HG03135 (cell line): Measurements from ENCODE around the gene ZEB1.
"Not testable (repeated sequence)": the region's sequence is repeated elsewhere in the genome, so short reads cannot be mapped to it uniquely, and the experiment has no call there.

Experiments used
- ATAC-seq: cut with Tn5 transposase; IDR thresholded peaks from one replicate; pipeline ENCODE4 v1.9.1; 2021; ENCODE audit warnings: mild to moderate bottlenecking, moderate library complexity; ENCODE audit not compliant: unreplicated experiment

The ZEB1 gene

DNA sequence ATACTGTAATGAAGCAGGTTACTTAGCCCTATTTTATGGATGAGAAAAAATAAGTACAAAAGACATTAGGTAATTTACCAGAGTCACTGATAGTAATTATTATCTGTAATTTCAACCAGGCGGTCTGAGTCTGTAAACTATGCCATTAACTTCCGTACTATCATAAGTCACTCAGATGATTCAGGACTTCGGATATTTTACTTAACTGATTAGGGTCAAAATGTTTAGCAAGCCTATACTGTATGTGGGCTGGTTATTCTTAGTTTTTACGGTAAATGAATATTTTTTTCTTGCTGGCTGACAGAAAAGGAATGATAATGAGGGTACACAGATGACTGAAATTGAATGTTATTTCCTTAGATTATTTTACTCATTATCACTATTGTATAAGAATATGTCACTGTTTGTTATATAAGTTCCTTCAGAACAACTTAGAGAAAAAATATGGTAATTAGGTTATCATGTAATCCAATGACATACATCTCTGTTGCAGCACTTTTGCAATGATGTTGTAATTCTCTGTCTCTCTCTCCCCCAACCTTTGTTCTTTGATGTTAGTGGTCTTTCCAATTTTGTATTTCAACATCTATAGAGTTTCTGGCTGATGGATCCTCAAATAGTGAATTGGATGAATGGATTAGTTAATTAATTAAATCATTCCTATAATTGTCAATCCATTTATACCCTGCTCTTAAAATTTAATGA, 165.6 kb downstream of the ZEB1 start:
- ATAC-seq = no peak

DNA sequence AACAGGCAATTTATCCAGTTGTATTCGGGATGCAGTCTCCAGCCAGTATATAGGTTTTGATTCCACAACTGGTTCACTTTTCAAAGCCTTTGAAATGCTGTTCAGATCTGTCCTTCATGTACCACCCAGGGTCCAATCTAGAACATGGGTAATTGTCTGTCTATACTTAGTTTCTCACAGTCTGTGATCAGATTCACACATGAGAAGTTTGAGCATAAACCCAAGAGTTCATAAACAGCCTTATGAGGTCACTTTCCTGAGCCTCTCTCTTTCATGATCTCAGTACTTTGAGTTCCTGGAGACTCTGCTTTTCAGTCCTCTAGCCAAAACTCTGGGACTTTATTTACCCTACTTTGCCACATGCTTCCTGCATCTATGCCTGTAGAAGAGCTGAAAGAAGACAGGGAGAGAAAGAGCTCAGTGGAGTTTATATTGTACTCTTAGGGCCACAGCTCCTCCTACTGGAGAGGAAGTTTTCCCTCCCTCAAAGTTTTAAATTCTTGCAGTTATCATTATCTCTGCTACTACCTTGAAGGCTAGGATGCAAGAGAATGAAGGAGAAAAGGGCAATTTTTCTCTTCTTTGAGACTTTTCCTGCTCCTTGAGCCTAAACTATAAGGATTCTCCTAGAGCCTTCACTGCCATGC, 172.0 kb downstream of the ZEB1 start:
- no peak for ATAC-seq

DNA sequence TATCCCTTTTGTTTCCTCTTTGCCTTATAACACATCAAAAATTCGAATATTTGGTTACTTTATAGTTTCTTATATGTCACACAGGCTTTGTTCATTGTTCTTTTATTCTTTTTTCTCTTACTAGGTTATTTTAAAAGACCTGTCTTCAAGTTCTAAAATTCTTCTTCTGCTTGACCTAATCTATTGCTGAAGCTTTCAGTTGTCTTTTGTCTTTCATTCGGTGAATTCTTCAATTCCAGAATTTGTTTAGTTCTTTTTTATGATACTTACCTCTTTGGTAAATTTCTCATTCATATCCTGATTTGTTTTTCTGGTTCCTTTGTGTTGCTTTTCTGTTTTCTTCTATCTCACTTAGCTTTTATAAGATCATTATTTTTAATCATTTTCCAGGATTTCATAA, 188.4 kb downstream of the ZEB1 start:
- no peak for ATAC-seq

DNA sequence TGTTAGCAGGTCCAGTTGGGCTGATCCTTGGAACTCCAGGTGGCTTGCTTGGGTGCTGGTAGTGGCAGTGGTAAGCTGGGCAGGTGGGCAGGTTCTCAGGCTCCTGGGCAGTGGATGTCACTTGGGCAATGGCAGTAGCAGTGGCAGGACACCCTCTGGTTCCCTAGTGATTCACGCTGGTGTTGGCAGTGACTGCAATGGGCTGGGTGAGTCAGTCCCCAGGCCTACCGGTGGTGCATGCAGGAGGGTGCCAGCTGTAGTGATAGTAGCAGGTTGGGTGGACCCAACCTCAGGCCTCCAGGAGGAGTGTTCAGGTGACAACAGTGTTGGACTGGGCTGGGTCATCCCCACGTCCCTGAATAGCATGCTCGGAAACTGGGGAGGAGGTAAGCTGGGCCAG, 189.2 kb downstream of the ZEB1 start:
- no peak for ATAC-seq

DNA sequence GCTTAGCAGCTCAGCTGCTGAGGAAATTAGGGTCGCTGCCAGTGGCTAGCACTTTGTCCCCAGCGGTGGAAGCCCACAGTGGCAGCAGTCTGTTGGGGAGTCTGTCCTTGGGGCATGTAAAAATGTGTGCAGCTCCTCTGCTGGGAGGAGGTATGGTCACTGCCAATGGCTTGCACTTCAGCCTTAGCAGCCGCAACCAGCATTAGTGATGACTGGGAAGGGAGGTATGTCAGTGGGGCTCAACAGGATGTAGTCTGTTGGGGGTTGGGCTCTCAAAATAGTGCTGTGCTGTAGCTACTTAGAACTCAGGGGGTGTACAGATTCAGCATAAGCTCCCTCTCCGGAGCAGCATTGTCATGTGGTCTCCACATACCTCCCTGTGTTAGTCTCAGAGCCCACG, 189.9 kb downstream of the ZEB1 start:
- no peak for ATAC-seq

DNA sequence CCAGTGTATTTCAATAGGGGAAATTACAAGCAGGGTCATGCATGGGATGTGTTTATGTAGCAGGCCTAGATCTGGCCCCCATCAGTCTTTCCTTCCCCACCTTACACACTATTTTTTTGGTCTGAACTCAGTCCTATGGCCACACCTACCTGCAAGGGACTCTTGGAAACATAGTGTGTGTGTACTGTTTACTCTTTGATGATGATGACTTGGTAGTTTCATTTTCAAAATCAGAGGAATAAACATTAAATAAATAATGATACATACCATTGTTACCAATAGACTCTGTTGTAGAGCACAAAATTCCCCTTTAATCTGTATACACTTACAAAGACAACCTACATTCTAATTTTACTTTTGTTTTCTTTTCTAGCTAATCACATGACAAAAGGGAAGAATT, 191.0 kb downstream of the ZEB1 start:
- ATAC-seq = no peak

DNA sequence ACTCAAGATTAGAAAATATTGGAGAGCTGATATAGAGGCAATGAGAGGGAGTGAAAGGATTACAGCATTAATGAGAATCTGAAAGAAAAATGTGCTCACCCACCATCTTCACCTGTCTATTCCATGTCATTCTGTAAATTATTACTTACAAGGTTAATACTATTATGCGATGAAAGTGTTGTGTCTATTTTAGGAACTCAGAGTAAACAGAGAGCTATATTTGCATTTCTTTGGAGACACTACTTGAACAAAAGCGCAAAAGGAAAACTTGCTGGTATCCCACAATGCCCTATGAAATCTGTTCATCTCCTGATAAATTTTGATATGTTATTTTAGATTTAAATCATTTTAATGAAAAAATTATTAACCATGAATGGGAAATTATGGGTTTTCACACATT, 196.1 kb downstream of the ZEB1 start:
- ATAC-seq = no peak

DNA sequence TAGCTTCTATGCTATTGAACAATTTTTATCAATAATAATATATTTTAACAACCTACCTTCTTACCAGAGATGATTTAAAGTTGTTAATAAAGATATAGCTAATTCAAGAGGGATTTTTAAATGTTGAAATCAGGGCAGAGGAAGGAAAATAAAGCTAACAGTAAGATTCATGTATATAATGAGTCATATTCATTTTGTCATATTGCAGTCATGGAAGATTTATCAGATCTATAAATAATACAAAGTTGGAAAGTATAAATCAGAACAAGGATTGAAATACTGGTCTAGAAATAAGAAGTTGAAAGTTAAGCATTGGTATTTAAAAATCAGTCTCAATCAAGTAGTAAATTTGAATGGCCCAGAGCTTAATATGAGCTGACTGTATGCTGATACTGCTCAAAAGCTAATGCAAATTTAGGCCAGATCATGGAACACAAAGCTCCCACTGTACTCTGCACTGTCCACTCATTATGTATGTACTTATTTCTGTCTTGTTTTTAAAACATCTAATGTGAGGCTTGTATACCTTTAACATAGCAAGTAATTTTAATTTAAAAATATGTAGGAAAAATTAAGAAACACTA, 196.9 kb downstream of the ZEB1 start:
- no peak for ATAC-seq

DNA sequence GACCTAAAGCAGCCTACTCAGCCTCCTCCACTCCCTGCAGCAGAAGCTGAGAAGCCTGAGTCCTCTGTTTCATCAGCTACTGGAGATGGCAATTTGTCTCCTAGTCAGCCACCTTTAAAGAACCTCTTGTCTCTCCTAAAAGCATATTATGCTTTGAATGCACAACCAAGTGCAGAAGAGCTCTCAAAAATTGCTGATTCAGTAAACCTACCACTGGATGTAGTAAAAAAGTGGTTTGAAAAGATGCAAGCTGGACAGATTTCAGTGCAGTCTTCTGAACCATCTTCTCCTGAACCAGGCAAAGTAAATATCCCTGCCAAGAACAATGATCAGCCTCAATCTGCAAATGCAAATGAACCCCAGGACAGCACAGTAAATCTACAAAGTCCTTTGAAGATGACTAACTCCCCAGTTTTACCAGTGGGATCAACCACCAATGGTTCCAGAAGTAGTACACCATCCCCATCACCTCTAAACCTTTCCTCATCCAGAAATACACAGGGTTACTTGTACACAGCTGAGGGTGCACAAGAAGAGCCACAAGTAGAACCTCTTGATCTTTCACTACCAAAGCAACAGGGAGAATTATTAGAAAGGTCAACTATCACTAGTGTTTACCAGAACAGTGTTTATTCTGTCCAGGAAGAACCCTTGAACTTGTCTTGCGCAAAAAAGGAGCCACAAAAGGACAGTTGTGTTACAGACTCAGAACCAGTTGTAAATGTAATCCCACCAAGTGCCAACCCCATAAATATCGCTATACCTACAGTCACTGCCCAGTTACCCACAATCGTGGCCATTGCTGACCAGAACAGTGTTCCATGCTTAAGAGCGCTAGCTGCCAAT, 202.2 kb downstream of the ZEB1 start:
- no peak for ATAC-seq

DNA sequence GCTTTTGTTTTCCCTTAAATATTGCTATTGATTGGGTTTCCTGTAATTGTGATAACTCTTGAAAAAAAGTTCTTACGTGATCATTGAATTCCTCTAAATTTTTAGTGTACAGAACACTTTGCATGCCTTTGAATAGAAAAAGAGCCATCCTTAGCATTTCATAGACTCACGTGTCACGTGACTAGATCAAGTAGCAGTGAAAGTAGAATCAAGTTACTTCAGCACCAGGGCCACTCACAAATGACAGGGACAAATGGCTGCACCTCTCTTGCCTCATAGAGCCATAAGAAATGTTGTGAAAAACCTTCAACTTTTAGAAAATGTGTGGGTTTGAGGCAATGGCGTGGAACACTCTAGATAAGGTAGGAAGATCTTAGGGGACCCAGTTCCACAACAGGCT, 203.8 kb downstream of the ZEB1 start:
- ATAC-seq = no peak

DNA sequence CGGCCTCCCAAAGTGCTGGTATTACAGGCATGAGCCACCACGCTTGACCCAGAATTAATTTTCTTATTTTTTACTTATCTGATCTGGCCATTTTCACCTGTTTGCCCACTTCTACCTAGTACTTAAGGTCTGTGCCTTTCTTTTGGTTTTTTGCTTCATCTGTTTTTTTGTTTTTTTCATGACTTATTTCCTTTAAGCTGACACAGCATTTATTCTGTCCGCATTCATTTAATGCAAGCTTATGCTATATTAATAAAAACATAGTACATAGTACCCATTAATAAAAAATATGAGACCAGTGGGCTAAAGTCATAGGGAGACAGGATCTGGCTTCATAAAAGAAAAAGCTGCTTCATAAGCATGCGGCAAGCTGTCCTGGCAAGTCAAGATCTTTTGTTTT, 205.4 kb downstream of the ZEB1 start:
- ATAC-seq = no peak

DNA sequence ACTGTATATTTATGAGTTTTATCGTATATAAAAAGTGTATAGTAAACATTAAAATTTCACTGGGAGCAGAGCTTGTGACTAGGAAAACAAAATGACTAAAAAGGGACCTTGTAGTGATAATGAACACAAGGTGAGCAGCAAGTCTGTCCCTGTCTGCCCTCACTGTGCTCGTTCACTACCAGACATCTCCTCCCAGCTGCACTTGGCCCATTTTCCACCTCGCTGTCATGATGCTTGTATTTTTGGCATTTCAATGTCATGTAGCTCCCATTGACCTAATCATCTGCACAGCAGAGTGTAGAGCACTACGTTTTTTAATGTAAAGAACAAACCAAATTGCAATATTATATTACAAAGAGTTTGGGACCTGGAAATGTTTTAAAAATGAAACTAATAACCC, 207.2 kb downstream of the ZEB1 start:
- no peak for ATAC-seq

DNA sequence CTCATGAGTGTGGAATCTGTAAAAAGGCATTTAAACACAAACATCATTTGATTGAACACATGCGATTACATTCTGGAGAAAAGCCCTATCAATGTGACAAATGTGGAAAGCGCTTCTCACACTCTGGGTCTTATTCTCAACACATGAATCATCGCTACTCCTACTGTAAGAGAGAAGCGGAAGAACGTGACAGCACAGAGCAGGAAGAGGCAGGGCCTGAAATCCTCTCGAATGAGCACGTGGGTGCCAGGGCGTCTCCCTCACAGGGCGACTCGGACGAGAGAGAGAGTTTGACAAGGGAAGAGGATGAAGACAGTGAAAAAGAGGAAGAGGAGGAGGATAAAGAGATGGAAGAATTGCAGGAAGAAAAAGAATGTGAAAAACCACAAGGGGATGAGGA, 207.7 kb downstream of the ZEB1 start:
- ATAC-seq = no peak

DNA sequence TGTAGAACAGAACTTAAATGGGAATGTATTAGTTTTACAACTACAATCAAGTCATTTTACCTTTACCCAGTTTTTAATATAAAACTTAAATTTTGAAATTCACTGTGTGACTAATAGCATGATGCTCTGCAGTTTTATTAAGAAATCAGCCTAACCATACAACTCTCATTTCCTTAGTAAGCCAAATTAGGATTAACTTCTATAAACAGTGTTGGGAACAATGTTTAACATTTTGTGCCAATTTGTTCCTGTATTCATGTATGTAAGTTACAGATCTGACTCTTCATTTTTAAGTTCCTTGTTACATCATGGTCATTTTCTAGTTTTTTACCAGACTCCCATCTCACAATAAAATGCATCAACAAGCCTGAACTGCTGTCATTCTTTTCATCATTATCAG, 209.8 kb downstream of the ZEB1 start:
- no peak for ATAC-seq

DNA sequence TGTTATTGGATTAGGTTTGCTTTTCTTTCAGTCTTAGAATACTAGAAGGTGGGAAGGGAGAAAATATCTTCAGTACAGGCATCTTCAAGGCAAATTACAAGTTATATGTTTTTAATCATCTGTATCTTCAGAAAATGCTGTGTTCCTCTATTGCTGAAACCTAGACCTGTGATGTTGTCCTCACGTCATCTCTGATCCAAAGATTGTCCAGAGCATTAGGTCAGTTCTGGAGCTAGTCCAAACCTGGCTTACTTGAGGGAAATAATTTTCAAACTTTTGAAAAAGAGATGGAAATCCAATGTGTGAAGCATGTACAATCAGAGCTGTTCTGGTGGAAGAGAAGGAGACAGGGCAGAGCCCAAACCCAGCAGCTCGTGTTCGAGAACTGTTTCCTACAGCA, 217.3 kb downstream of the ZEB1 start:
- ATAC-seq = no peak

DNA sequence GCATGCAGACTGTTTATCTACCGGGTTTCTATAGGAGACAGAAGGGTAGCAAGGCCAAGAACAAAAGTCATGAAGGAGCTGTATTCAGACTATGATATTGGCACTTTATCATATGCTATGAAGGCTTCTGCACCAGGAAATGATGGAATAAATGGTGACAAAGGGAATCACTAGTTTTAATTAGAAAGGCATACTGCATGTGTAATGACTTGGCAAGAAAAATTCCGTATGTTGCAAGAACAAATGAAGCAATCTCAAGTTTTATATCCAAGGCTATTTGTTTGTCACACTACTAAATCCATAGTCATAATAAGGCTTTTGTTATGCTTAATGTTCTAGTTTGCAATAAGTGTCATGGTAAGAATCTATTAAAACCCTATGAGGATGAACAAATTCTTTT, 230.9 kb downstream of the ZEB1 start:
- ATAC-seq = no peak

DNA sequence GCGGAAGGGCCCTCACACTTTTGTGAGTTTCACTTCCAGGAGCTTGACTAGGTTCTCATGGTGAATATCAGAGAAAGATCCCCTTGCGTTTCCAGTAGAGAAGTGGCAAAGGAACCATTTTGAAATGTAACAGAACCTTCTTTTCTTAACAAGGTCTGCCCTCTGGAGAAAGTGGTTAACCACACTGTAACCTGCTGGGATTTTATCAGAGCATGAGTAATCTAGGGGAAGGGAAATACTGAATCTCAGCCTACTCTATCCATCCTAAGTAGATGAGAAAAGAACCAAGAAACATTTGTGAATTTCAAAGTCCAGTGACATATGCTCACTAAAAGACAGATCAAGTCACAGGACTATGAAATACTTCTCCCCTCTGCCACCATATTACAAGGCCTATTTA, 235.5 kb downstream of the ZEB1 start:
- ATAC-seq = no peak

DNA sequence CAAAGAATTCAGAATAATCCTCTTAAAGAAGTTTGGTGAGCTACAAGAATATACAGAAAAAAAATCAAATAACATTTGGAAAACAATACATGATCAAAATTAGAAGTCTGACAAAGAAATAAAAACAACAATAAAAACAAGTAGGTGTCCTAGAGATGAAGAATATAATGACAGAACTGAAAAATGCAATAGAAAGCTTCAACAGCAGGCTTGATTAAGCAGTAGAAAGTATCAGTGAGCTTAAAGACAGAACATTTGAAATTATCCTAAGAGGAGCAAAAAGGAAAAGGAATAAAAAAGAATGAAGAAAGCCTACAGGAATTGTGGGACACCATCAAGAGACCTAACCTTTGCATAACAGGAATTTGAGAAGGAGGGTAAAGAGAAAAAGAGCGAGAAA, 238.8 kb downstream of the ZEB1 start:
- ATAC-seq = no peak

DNA sequence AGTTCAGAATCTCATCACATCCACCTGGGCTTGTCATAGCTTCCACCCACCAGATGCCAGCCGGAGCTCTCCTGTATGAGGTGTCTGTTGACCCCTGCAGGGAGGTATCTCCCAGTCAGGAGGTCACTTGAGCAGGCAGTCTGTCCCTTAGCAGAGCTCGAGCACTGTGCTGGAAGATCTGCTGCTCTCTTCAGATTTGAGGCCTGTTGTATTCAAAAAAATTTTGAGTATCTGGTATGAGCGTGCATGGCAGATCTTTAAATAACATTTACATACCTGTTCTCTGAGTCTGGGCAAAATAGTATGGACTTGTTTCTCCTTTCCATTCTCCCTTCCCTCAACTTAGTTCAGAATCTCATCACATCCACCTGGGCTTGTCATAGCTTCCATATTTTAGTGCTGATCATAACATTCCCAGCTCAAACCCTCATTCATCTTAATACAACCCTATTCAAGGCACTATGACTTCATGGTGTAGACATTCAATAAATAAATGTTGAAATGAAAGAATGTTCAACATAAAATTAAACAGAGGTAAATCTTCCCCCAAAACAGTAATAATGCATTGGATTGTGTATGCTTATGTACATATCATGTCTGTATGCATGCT, 249.3 kb downstream of the ZEB1 start:
- ATAC-seq = not testable (repeated sequence)

DNA sequence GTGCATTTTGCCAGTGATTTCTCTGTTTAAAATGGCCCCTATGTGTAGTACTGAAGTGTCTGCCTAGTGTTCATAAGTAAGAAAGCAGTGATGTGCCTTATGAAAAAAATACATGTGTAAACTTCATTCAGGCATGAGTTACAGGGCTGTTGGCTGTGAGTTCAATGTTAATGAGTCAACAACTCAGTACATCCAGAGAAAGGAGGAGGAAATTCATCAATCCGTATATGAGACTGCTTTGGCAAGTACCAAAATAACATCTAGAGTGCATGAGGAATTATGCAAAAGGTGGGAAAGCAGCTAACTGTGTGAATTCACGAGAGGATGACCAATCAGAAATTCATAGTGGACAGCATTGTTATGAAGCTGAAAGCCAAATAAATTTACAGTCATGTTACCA, 255.6 kb downstream of the ZEB1 start:
- no peak for ATAC-seq

DNA sequence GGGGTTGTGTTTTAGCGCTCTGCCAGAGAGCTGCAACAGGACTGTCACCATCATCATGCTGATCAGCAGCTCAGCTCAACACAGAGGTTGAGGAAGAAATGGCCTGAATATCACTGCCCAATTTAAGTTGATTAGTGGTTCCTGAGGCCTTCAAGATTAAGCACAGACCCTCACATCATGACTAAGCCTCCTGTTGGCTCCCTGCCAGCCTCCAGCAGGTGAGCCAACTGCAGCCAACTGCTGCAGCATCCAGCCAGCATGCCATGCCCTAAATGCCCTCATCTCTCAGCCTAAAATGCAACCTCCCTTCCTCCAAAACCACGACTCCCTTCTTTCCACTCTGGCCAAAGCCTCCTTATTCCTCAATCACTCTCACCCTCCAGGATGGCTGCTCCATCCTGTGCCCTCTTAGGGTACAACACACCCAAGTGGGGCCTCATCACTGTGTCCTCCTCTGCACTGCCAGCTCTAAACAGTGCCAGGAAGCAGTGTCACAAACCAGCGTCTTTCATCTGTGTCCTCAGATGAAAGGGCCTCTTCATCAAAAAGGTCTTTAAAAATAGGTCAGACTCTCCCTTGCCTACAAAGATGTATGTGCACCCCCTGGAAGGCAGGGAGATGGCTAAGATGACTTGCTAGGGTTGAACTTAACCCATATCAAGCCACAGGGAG, 259.3 kb downstream of the ZEB1 start:
- no peak for ATAC-seq
